Prostate gland (tissue), 2 donors: Measurements from ENCODE around the gene SHF. TPM values are rescaled to one million over a fixed set of nuclear protein-coding genes. Genes with fewer than 3 reads are reported as not detected.

ENCODE experiments used
- DNase-seq: peaks from one replicate; pipeline ENCODE4 v3.0.0-alpha.2; 2019; ENCODE audit warnings: low spot score
- H3K27ac ChIP-seq, 2 donors: fragments of 200-600 bp; sonication (generic); 2 replicates each; pipeline ENCODE4 v1.5.1; 2017 to 2019
- H3K27me3 ChIP-seq: fragments of 200-600 bp; sonication (generic); replicated peaks from 2 replicates; pipeline ENCODE4 v1.5.1; 2019; ENCODE audit not compliant: insufficient read depth
- H3K36me3 ChIP-seq, 2 donors: fragments of 200-600 bp; sonication (generic); 1 replicate in 1 of 2; 2 replicates in 1 of 2; pipeline versions ENCODE4 v1.5.1 to v1.8.1; 2017 to 2019
- H3K4me1 ChIP-seq: fragments of 200-600 bp; sonication (generic); replicated peaks from 2 replicates; pipeline ENCODE4 v1.5.1; 2019
- H3K4me3 ChIP-seq, 2 donors: fragments of 200-600 bp; sonication (generic); 2 replicates each; pipeline ENCODE4 v1.5.1; 2017 to 2019
- H3K9me3 ChIP-seq: fragments of 200-600 bp; sonication (generic); 2 replicates; pipeline ENCODE4 v1.5.1; 2017
- CTCF ChIP-seq, 4 experiments: fragments of 200-600 bp in 2 of 4; fragments of 450-650 bp in 2 of 4; sonication (generic) in 2 of 4; IDR thresholded peaks; 1 replicate in 3 of 4; 2 replicates in 1 of 4; pipeline ENCODE4 v1.5.1; 2016 to 2019; ENCODE audit warnings: antibody characterized with exemption in 4 of 4, mild to moderate bottlenecking in 2 of 4, moderate library complexity in 2 of 4
- POLR2A ChIP-seq: fragments of 450-650 bp; IDR thresholded peaks from one replicate; pipeline ENCODE4 v1.6.1; 2016; ENCODE audit warnings: antibody characterized with exemption, mild to moderate bottlenecking
- POLR2AphosphoS5 ChIP-seq: sonication (generic); formaldehyde crosslinking; IDR thresholded peaks from one replicate; pipeline ENCODE4 v1.6.1; 2017; ENCODE audit warnings: antibody characterized with exemption
- WGBS: methylation state at CpG from one replicate; pipeline ENCODE4 v1.1.5; 2018; 5-methylcytosine and 5-hydroxymethylcytosine counted together
- intact Hi-C: fragments of 100-400 bp; cut with DNase I; formaldehyde crosslinking; loops from one replicate; pipeline ENCODE4 v1.14.2; 2022
- total RNA-seq, 2 donors: library from RNA; depleted of rRNA; stranded (reverse); fragments of >200 nt; gene quantifications; one replicate each; pipeline ENCODE4 v1.1.0, GENCODE V29; 2016

The SHF gene
- total RNA-seq, 2 donors from 2014 or later, result 11.2 to 13.7 TPM

GRCh38 chr15:45179221-45179985 lies 8.4 kb downstream of the SHF start:
- no peak overlapping the region for H3K4me3 ChIP-seq
- H3K27ac ChIP-seq, result no peak overlapping the region
- no peaks in the 10 kb centered on the region for H3K9me3 ChIP-seq
- TF ChIP-seq POLR2A (no peak), CTCF (IDR thresholded peaks at IDR 0.05) (peak in 3 of 4 experiments; percentile 11 to 36 (median 13)), POLR2AphosphoS5 (no peak)
- WGBS, result 74% methylated on average over 11 of the region's 13 CpGs
- no peaks in the 10 kb centered on the region for H3K4me1 ChIP-seq
- no peak for DNase-seq
- H3K36me3 ChIP-seq, result no peaks in the 10 kb centered on the region
- intact Hi-C loops, result no loop called here
- H3K27me3 ChIP-seq, result no peaks in the 10 kb centered on the region

DNA sequence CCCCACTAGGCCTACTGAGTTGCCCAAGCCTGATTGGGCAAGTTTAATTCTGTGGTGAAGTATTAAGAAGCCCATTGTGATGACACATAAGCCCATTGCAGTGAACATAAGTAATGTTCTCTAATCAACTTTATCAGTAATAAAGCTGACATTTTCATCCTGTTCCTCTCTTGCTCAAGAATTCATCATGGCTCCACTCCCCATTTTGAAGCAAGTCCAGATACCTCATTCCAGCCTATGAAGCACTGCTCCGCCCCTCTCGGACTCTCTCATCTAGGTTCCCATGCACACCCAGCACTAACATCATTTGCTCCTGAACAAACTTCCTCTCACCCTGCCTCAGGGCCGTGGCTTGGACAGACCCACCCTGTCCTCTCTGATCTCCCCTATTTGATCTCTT lies 10.5 kb downstream of the SHF start:
- intact Hi-C loops, result no loop called here

GRCh38 chr15:45174577-45174976 lies 13.2 kb downstream of the SHF start:
- H3K4me3 ChIP-seq, result no peak overlapping the region
- no peaks in the 10 kb centered on the region for H3K4me1 ChIP-seq
- TF ChIP-seq CTCF (IDR thresholded peaks at IDR 0.05) (no peak), POLR2A (no peak), POLR2AphosphoS5 (no peak)
- DNase-seq, result no peak
- intact Hi-C loops, result no loop called here
- no peaks in the 10 kb centered on the region for H3K36me3 ChIP-seq
- WGBS, result 90% methylated on average over 2 of the region's 2 CpGs
- H3K27ac ChIP-seq, result no peak overlapping the region
- H3K27me3 ChIP-seq, result no peaks in the 10 kb centered on the region
- H3K9me3 ChIP-seq, result no peaks in the 10 kb centered on the region

More for the DNA sequence above, 10.5 kb downstream of the SHF start:
- Histone ChIP-seq H3K27me3 (no peaks in the 10 kb centered on the region), H3K4me3 (no peak overlapping the region), H3K27ac (no peak overlapping the region), H3K4me1 (no peaks in the 10 kb centered on the region), H3K9me3 (no peaks in the 10 kb centered on the region), H3K36me3 (no peaks in the 10 kb centered on the region)
- WGBS, result 92% methylated on average over 3 of the region's 3 CpGs
- TF ChIP-seq POLR2AphosphoS5 (no peak), POLR2A (no peak), CTCF (IDR thresholded peaks at IDR 0.05) (no peak)
- no peak for DNase-seq

- TF ChIP-seq POLR2AphosphoS5 (no peak), CTCF (IDR thresholded peaks at IDR 0.05) (no peak), POLR2A (no peak)
- 87% methylated on average over 6 of the region's 6 CpGs for WGBS
These were observed 13.7 kb downstream of the SHF start for GRCh38 chr15:45174069-45174468.

GRCh38 chr15:45171912-45172311 lies 15.9 kb downstream of the SHF start:
- Histone ChIP-seq H3K27ac (no peak overlapping the region), H3K4me1 (no peaks in the 10 kb centered on the region), H3K36me3 (no peaks in the 10 kb centered on the region), H3K27me3 (no peaks in the 10 kb centered on the region), H3K4me3 (no peak overlapping the region), H3K9me3 (no peaks in the 10 kb centered on the region)
- DNase-seq, result no peak
- 94% methylated on average over 12 of the region's 12 CpGs for WGBS
- intact Hi-C loops, result no loop called here
- TF ChIP-seq POLR2AphosphoS5, result no peak
- no peak for TF ChIP-seq POLR2A
- TF ChIP-seq CTCF (IDR thresholded peaks at IDR 0.05), result no peak

More at GRCh38 chr15:45174069-45174468, 13.7 kb downstream of the SHF start:
- Histone ChIP-seq H3K27me3 (no peaks in the 10 kb centered on the region), H3K4me1 (no peaks in the 10 kb centered on the region), H3K27ac (no peak overlapping the region), H3K9me3 (no peaks in the 10 kb centered on the region), H3K4me3 (no peak overlapping the region), H3K36me3 (no peaks in the 10 kb centered on the region)
- intact Hi-C loops, result no loop called here
- no peak for DNase-seq
